GM12878 (cell line): ENCODE measurements around the gene PTTG2.

Experiments
- ATF3 ChIP-seq: IDR thresholded peaks from 2 replicates; pipeline ENCODE4 v1.6.1; 2011; ENCODE audit warnings: low read depth, mild to moderate bottlenecking, low read length, moderate library complexity, borderline replicate concordance; ENCODE audit errors: extremely low read depth
- BCLAF1 ChIP-seq: fragments of 450-650 bp; IDR thresholded peaks from 2 replicates; pipeline ENCODE4 v1.6.1; 2017; ENCODE audit warnings: antibody characterized with exemption, mild to moderate bottlenecking, moderate library complexity
- CHD4 ChIP-seq: fragments of 200-600 bp; sonication (generic); IDR thresholded peaks from 2 replicates; pipeline ENCODE4 v1.6.1; 2016; ENCODE audit warnings: mild to moderate bottlenecking
- CREB1 ChIP-seq: IDR thresholded peaks from 2 replicates; pipeline ENCODE4 v1.6.1; 2012; ENCODE audit warnings: low read depth, mild to moderate bottlenecking, inconsistent platforms
- CTCF ChIP-seq, 3 experiments: IDR thresholded peaks in 2 of 3; conservative IDR thresholded peaks in 1 of 3; 2 replicates each; pipeline ENCODE4 v1.5.1; 2011; ENCODE audit warnings: low read depth in 3 of 3, low read length in 3 of 3, mild to moderate bottlenecking in 3 of 3, control low read depth in 2 of 3, moderate library complexity in 2 of 3, inconsistent platforms in 1 of 3, mixed read lengths in 1 of 3; ENCODE audit not compliant: control insufficient read depth in 2 of 3, insufficient read depth in 1 of 3; ENCODE audit errors: extremely low read depth in 1 of 3
- PAX8 ChIP-seq: fragments of 450-650 bp; IDR thresholded peaks from 2 replicates; pipeline ENCODE4 v1.6.1; 2017; ENCODE audit warnings: mild to moderate bottlenecking, moderate library complexity
- POLR2A ChIP-seq: IDR thresholded peaks from 2 replicates; pipeline ENCODE4 v1.6.1; 2011; ENCODE audit warnings: low read depth, mild to moderate bottlenecking, low read length
- POLR2AphosphoS5 ChIP-seq: IDR thresholded peaks from 2 replicates; pipeline ENCODE4 v1.6.1; 2011; ENCODE audit warnings: mild to moderate bottlenecking, low read length, inconsistent platforms
- RAD21 ChIP-seq: IDR thresholded peaks from 2 replicates; pipeline ENCODE4 v1.6.1; 2011; ENCODE audit warnings: mild to moderate bottlenecking, low read depth, low read length, moderate library complexity; ENCODE audit not compliant: insufficient read depth
- REST ChIP-seq: IDR thresholded peaks from 2 replicates; pipeline ENCODE4 v1.6.1; 2012; ENCODE audit warnings: mild to moderate bottlenecking, low read depth, low read length
- RFX5 ChIP-seq: IDR thresholded peaks from 2 replicates; pipeline ENCODE4 v1.6.1; 2011; ENCODE audit warnings: low read depth, low read length, improper control_type of control experiment

- TF ChIP-seq RAD21: no peak
- no peak for TF ChIP-seq CTCF (IDR thresholded peaks at IDR 0.05 in 2 of 3, conservative IDR thresholded peaks at IDR 0.05 in 1 of 3; ENCODE audit: control insufficient read depth in 2 of 3, extremely low read depth in 1 of 3, insufficient read depth in 1 of 3, low read depth in 3 of 3, low read length in 3 of 3)
- TF ChIP-seq POLR2A: no peak
- no peak for TF ChIP-seq CREB1
- TF ChIP-seq BCLAF1: no peak
- TF ChIP-seq PAX8: no peak
- TF ChIP-seq REST: no peak
- TF ChIP-seq POLR2AphosphoS5: no peak
- TF ChIP-seq CHD4: no peak
- no peak for TF ChIP-seq ATF3
- no peak for TF ChIP-seq RFX5
Observed at GRCh38 chr4:38009421-38009820, 49.2 kb downstream of the PTTG2 start.
